Heart right ventricle (tissue), 16 donors: Measurements from ENCODE around the gene GPR108. TPM values are rescaled to one million over a fixed set of nuclear protein-coding genes. Genes with fewer than 3 reads are reported as not detected.

Experiments used
- ATAC-seq, 8 donors: fragments of 200-7000 bp; cut with Tn5 transposase; one replicate each; pipeline ENCODE4 v1.9.1; 2020; ENCODE audit warnings: mild to moderate bottlenecking in 8 of 8, moderate library complexity in 8 of 8, moderate number of reproducible peaks in 1 of 8
- DNase-seq, 2 donors: peaks; one replicate each; pipeline ENCODE4 v3.0.0-alpha.2; 2020
- H3K27ac ChIP-seq, 10 donors: fragments of 200-600 bp; sonication (generic) in 2 of 10; one replicate each; pipeline versions ENCODE4 v1.5.0 to v1.8.0; 2020 to 2022; ENCODE audit warnings: mild to moderate bottlenecking in 3 of 10
- H3K27me3 ChIP-seq, 7 donors: fragments of 200-600 bp; one replicate each; pipeline ENCODE4 v1.8.0; 2021 to 2022; ENCODE audit warnings: mild to moderate bottlenecking in 2 of 7
- H3K36me3 ChIP-seq, 9 donors: fragments of 200-600 bp; sonication (generic) in 1 of 9; one replicate each; pipeline versions ENCODE4 v1.5.0 to v1.8.0; 2020 to 2022; ENCODE audit warnings: mild to moderate bottlenecking in 2 of 9
- H3K4me1 ChIP-seq, 9 donors: fragments of 200-600 bp; sonication (generic) in 1 of 9; one replicate each; pipeline versions ENCODE4 v1.5.0 to v1.8.0; 2020 to 2022; ENCODE audit warnings: mild to moderate bottlenecking in 4 of 9
- H3K4me3 ChIP-seq, 10 donors: fragments of 200-600 bp; sonication (generic) in 2 of 10; one replicate each; pipeline versions ENCODE4 v1.5.0 to v1.8.0; 2020 to 2022; ENCODE audit warnings: mild to moderate bottlenecking in 7 of 10, moderate library complexity in 2 of 10
- H3K9me3 ChIP-seq, 11 donors: fragments of 200-600 bp in 10 of 11; sonication (generic) in 2 of 11; one replicate each; pipeline versions ENCODE4 v1.5.0 to v1.8.0; 2013 to 2022; ENCODE audit warnings: mild to moderate bottlenecking in 2 of 11, control low read depth in 1 of 11, moderate library complexity in 1 of 11
- CTCF ChIP-seq, 9 donors: fragments of 200-600 bp; sonication (generic) in 2 of 9; IDR thresholded peaks; one replicate each; pipeline versions ENCODE4 v1.5.0 to v1.8.0; 2021 to 2022; ENCODE audit warnings: antibody characterized with exemption in 9 of 9, mild to moderate bottlenecking in 5 of 9, moderate library complexity in 1 of 9
- WGBS, 2 donors: extraction: QIAGEN DNeasy Blood & Tissue Kit; methylation state at CpG; one replicate each; pipeline ENCODE4 v1.1.7; 2013; ENCODE audit warnings: inconsistent platforms in 1 of 2; 5-methylcytosine and 5-hydroxymethylcytosine counted together
- intact Hi-C, 10 donors: fragments of 100-400 bp; cut with DNase I; formaldehyde crosslinking; loops; one replicate each; pipeline versions ENCODE4 v1.11.1 to v1.14.2; 2022
- polyA plus RNA-seq, 2 donors: library from polyadenylated mRNA; stranded (reverse); fragments of 200-250 nt; gene quantifications; one replicate each; pipeline ENCODE4 v1.2.3, GENCODE V29; 2013
- total RNA-seq, 10 donors: library from RNA; stranded (reverse); fragmentation: NEBNext Ultra II Directional in 3 of 10; extraction: Animal tissue kit (Norgen Biotek cat#: 25700) in 3 of 10; gene quantifications; one replicate each; pipeline versions ENCODE4 v1.2.1 to v1.2.4, GENCODE V29; 2021 to 2023
- donor health status: Arrhythmogenic right ventricular cardiomyopathy.
- donor health status: ischemic (EF 13 %, LVEDD 7.1; RV severe dilation, severe dysfunction).
- donor health status: healthy with polysubstance abuse.
- donor health status: DM: no; HTN: yes; CAD: no.
- donor health status: DM: no; HTN: no; CAD: no.
- donor health status: ischemic (EF 25% LVEDD 6.9; RV normal size, moderate dysfunction).
- donor health status: ischemic (EF 25% LVEDD 5.7; RV mildly dilated, moderate dysfunction).
- donor health status: healthy.
- donor health status: DM: yes; HTN: yes; CAD: no.
- donor health status: Ischemic cardiomyopathy.
- donor health status: ischemic (EF 35%, LVEDD 5.7; RV mildly dilated, moderate dysfunction).
- donor health status: nonischemic (EF 11% LVEDD 7.7; RV severe dilation, severe dysfunction).
- donor health status: DM: yes; HTN: yes; CAD: no.
- donor health status: PGD.
- donor health status: ischemic (EF 29% LVEDD 5.4; RV normal size, mild dysfunction).
- donor health status: nonischemic (EF 23%, LVEDD 6.1; RV moderate dilation, normal function).

The GPR108 gene
- total and polyA plus RNA-seq, 12 donors, result 20.4 to 62.0 (median 23.5) TPM

- Histone ChIP-seq H3K27ac (no peak overlapping the region), H3K36me3 (peaks cover 0 to 12% (median 0%) of the 10 kb centered on the region in 9 donors), H3K9me3 (no peaks in the 10 kb centered on the region), H3K4me3 (no peak overlapping the region), H3K27me3 (peaks cover 0 to 19% (median 5%) of the 10 kb centered on the region in 7 donors), H3K4me1 (no peaks in the 10 kb centered on the region)
- WGBS, 2 donors, result 80 to 82% methylated on average over 11 of the region's 11 CpGs
- no peak for TF ChIP-seq CTCF (IDR thresholded peaks at IDR 0.05)
- no peak for ATAC-seq
- intact Hi-C loops, result no loop called here
- DNase-seq, result no peak
Observed at GRCh38 chr19:6690160-6690885, 47.1 kb downstream of the GPR108 start.

- no peak for DNase-seq
- TF ChIP-seq CTCF (IDR thresholded peaks at IDR 0.05), result no peak
- Histone ChIP-seq H3K4me3 (no peak overlapping the region), H3K27ac (no peak overlapping the region), H3K27me3 (peaks cover 0 to 12% (median 3%) of the 10 kb centered on the region in 7 donors), H3K9me3 (peaks cover 0 to 4% (median 0%) of the 10 kb centered on the region in 11 donors), H3K4me1 (no peaks in the 10 kb centered on the region), H3K36me3 (peaks cover 0 to 12% (median 0%) of the 10 kb centered on the region in 9 donors)
- intact Hi-C loops, result no loop called here
- 71 to 81% methylated on average over 5 of the region's 5 CpGs for WGBS, 2 donors
- ATAC-seq, result no peak
Observed at GRCh38 chr19:6687114-6687513, 50.3 kb downstream of the GPR108 start.

- no peak for TF ChIP-seq CTCF (IDR thresholded peaks at IDR 0.05)
- H3K4me3 ChIP-seq, result no peak overlapping the region
- H3K36me3 ChIP-seq, result peaks cover 0 to 12% (median 0%) of the 10 kb centered on the region in 9 donors
- WGBS, 2 donors, result 79 to 83% methylated on average over 4 of the region's 4 CpGs
- H3K9me3 ChIP-seq, result peaks cover 0 to 4% (median 0%) of the 10 kb centered on the region in 11 donors
- no peaks in the 10 kb centered on the region for H3K4me1 ChIP-seq
- intact Hi-C loops, result no loop called here
- peaks cover 0 to 14% (median 3%) of the 10 kb centered on the region in 7 donors for H3K27me3 ChIP-seq
- no peak for DNase-seq
- no peak for ATAC-seq
- no peak overlapping the region for H3K27ac ChIP-seq
Observed at GRCh38 chr19:6686628-6686975, 50.8 kb downstream of the GPR108 start.

DNA sequence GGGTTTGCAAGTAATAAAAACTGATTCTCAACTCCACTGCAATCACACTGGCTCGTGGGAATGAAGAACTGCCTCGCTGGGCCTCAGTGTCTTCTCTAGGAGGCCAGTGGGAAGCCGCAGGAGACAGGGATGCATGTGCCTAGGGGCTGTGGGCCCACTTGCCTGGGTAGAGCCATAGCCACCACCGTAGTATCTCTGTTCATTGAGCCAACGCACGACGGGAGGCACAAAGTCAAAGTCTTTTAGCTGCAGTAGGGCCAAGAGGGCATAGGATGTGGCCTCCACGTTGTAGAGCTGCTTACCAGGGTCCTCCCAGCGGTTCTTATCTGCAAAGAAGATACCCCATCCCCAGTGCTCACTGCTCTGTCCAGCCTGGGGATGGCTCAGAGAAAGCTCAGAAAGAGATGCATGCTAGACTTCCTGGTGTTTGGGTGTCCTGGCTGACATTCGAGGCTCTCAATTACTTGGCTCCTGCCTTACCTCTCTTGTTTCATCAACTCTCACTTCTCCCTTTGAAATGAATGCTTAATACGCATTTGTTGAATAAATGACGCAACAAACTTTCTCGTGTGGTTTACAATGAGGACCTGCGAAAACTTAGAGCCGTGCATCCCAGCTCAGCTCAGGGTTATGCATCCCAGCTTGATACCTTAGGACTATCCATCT is 51.3 kb downstream of the GPR108 start:
- H3K36me3 ChIP-seq, result peaks cover 0 to 12% (median 0%) of the 10 kb centered on the region in 9 donors
- no peak for DNase-seq
- 81 to 83% methylated on average over 15 of the region's 15 CpGs for WGBS, 2 donors
- intact Hi-C loops, result no loop called here
- peaks cover 0 to 4% (median 0%) of the 10 kb centered on the region in 11 donors for H3K9me3 ChIP-seq
- no peak for TF ChIP-seq CTCF (IDR thresholded peaks at IDR 0.05)
- peaks cover 0 to 17% (median 2%) of the 10 kb centered on the region in 7 donors for H3K27me3 ChIP-seq
- no peak overlapping the region for H3K4me3 ChIP-seq
- no peak overlapping the region for H3K27ac ChIP-seq
- no peaks in the 10 kb centered on the region for H3K4me1 ChIP-seq
- ATAC-seq, result no peak
